ENCODE measurements around the gene SULT1A4.
"Not testable (repeated sequence)": the region's sequence is repeated elsewhere in the genome, so short reads cannot be mapped to it uniquely, and the experiment has no call there.

DNA sequence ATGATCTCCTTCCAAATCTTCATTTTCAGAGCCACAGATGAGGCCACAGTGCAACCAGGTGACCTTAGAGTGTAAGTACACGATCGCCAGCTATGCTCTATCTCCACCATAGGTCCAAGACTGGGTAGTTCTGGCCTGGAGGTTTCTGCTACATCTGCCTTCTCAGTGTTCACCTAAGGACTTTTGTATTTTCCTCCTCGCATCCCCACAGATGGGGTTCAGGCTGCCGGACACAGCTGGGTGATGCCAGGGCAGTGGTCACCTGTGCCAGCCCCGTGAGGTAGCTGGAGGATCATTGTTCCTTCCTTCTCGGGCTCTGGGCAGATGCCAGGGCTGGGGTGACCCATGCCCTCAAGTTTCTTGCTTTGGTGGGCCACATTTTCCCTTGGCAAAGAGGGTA, 46.6 kb downstream of the SULT1A4 start, which contains the start of gene NPIPB12:
- not testable (repeated sequence) for TF ChIP-seq GATA2, GATA3 (IDR thresholded peaks at IDR 0.05; ENCODE audit: low read depth, low read length)

All from SH-SY5Y (cell line).